ENCODE results near the gene JARID2.

DNA sequence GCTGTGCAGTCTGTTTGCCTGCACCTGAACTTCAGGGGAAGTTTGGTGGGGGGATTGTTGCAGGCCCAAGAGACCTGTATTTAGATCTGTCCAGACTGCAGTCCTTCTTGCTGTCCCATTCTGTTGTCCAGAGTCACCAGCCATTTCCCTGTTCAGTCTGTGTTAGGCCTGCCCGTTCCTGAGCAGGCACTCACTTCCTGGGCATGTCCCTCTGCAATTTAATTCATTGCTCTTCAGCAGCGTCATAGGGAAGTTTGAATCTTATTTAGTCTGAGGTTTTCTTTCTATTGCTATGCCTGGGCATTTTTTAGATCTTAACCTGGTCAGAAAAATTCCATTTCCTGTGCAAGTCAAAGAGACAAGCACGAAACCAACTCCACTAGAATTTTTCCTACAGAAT, 226.8 kb downstream of the JARID2 start:
- no peak for TF ChIP-seq ZNF138 (CRISPR knock-in tag; conservative IDR thresholded peaks at IDR 0.05)
- TF ChIP-seq TEAD4 (CRISPR knock-in tag; IDR thresholded peaks at IDR 0.05), result no peak
- TF ChIP-seq, protein P1, sequence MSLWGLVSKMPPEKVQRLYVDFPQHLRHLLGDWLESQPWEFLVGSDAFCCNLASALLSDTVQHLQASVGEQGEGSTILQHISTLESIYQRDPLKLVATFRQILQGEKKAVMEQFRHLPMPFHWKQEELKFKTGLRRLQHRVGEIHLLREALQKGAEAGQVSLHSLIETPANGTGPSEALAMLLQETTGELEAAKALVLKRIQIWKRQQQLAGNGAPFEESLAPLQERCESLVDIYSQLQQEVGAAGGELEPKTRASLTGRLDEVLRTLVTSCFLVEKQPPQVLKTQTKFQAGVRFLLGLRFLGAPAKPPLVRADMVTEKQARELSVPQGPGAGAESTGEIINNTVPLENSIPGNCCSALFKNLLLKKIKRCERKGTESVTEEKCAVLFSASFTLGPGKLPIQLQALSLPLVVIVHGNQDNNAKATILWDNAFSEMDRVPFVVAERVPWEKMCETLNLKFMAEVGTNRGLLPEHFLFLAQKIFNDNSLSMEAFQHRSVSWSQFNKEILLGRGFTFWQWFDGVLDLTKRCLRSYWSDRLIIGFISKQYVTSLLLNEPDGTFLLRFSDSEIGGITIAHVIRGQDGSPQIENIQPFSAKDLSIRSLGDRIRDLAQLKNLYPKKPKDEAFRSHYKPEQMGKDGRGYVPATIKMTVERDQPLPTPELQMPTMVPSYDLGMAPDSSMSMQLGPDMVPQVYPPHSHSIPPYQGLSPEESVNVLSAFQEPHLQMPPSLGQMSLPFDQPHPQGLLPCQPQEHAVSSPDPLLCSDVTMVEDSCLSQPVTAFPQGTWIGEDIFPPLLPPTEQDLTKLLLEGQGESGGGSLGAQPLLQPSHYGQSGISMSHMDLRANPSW (CRISPR knock-in tag; conservative IDR thresholded peaks at IDR 0.05; ENCODE audit: low read depth), result no peak
- no peak for TF ChIP-seq SP1 (CRISPR knock-in tag; conservative IDR thresholded peaks at IDR 0.05)
- TF ChIP-seq ZNF512 (CRISPR knock-in tag; IDR thresholded peaks at IDR 0.05; ENCODE audit: borderline replicate concordance), result no peak

All from WTC11 (cell line).